HL-60 (cell line): ENCODE results near the gene LMO3.

Experiments
- DNase-seq, 2 experiments: peaks; one replicate each; pipeline ENCODE4 v3.0.0-alpha.2; 2010 to 2020; ENCODE audit warnings: low read depth in 1 of 2, low spot score in 1 of 2
- H3K27ac ChIP-seq: fragments of 250-450 bp; sonication (Bioruptor Pico); replicated peaks from 2 replicates; pipeline ENCODE4 v1.5.1; 2020; ENCODE audit warnings: mild to moderate bottlenecking, moderate library complexity
- H3K27me3 ChIP-seq: fragments of 250-450 bp; sonication (Bioruptor Pico); 2 replicates; pipeline ENCODE4 v1.5.1; 2021; ENCODE audit warnings: mild to moderate bottlenecking, moderate library complexity; ENCODE audit not compliant: insufficient read depth, poor library complexity, severe bottlenecking
- H3K4me3 ChIP-seq: replicated peaks from 2 replicates; pipeline ENCODE4 v1.5.1; 2011; ENCODE audit warnings: mild to moderate bottlenecking, control low read depth, low read length; ENCODE audit not compliant: insufficient read depth
- CTCF ChIP-seq: IDR thresholded peaks from one replicate; pipeline ENCODE4 v1.5.1; 2011; ENCODE audit warnings: low read length, control low read depth, inconsistent platforms; ENCODE audit not compliant: insufficient read depth
- GABPA ChIP-seq: IDR thresholded peaks from 2 replicates; pipeline ENCODE4 v1.6.1; 2012; ENCODE audit warnings: low read depth
- POLR2AphosphoS5 ChIP-seq: IDR thresholded peaks from 2 replicates; pipeline ENCODE4 v1.6.1; 2012; ENCODE audit warnings: low read depth
- REST ChIP-seq: IDR thresholded peaks from 2 replicates; pipeline ENCODE4 v1.6.1; 2012; ENCODE audit warnings: low read depth; ENCODE audit not compliant: insufficient replicate concordance
- SPI1 ChIP-seq: IDR thresholded peaks from 2 replicates; pipeline ENCODE4 v1.6.1; 2012; ENCODE audit warnings: low read depth, mild to moderate bottlenecking, borderline replicate concordance

The LMO3 gene

GRCh38 chr12:16605642-16606116, 283 bp downstream of the LMO3 start:
- Histone ChIP-seq H3K4me3 (peak overlapping the region; percentile 32), H3K27ac (no peak overlapping the region), H3K27me3 (peaks cover 39% of the 10 kb centered on the region)
- no peak for TF ChIP-seq GABPA
- TF ChIP-seq CTCF, result no peak
- TF ChIP-seq POLR2AphosphoS5, result no peak
- no peak for TF ChIP-seq SPI1
- no peak for TF ChIP-seq REST
- no peak for DNase-seq

GRCh38 chr12:16604596-16605252, 1.2 kb downstream of the LMO3 start:
- no peak overlapping the region for H3K27ac ChIP-seq
- DNase-seq, result no peak
- peaks cover 34% of the 10 kb centered on the region for H3K27me3 ChIP-seq
- no peak overlapping the region for H3K4me3 ChIP-seq
- TF ChIP-seq POLR2AphosphoS5, result no peak

GRCh38 chr12:16603916-16604575, 1.9 kb downstream of the LMO3 start:
- H3K27me3 ChIP-seq, result peaks cover 28% of the 10 kb centered on the region
- no peak for DNase-seq
- no peak overlapping the region for H3K4me3 ChIP-seq
- H3K27ac ChIP-seq, result no peak overlapping the region
- TF ChIP-seq POLR2AphosphoS5, result no peak
- no peak for TF ChIP-seq GABPA
- TF ChIP-seq SPI1, result no peak
- no peak for TF ChIP-seq CTCF
- no peak for TF ChIP-seq REST

- H3K27me3 ChIP-seq, result peaks cover 26% of the 10 kb centered on the region
- H3K27ac ChIP-seq, result no peak overlapping the region
- H3K4me3 ChIP-seq, result no peak overlapping the region
- no peak for DNase-seq
- TF ChIP-seq SPI1 (no peak), GABPA (no peak), REST (no peak), POLR2AphosphoS5 (no peak), CTCF (no peak)
These were observed 2.6 kb downstream of the LMO3 start for GRCh38 chr12:16603260-16603915.
